K562 (cell line): ENCODE data around the gene PDE6H. TPM values are rescaled to one million over a fixed set of nuclear protein-coding genes. Genes with fewer than 3 reads are reported as not detected.

Experiments used
- ATAC-seq: fragments of 200-7000 bp; cut with Tn5 transposase; 3 replicates; pipeline ENCODE4 v1.9.1; 2020; ENCODE audit warnings: moderate library complexity
- BruUV-seq: library from RNA; stranded (reverse); fragments of 400-500 nt; replicated peaks from 2 replicates; lab custom pipeline; 2021; lab: Mats Ljungman, UMichigan
- CTCF ChIA-PET: fragments of 300-600 bp; formaldehyde crosslinking; extraction: SDS; loops from one replicate; lab custom pipeline; 2021; ENCODE audit warnings: low intra/inter-chr PET ratio; lab: Yijun Ruan, JAX
- POLR2A ChIA-PET: fragments of 300-600, 350-650 bp; sonication (Branson Sonifier 250); formaldehyde crosslinking; extraction: SDS; loops from one replicate; lab custom pipeline; 2021; ENCODE audit warnings: antibody characterized with exemption, inconsistent platforms; lab: Yijun Ruan, JAX
- DNase-seq, 4 experiments: peaks; one replicate each; pipeline versions ENCODE4 v3.0.0 to v3.0.0-alpha.2; 2011 to 2018; ENCODE audit warnings: low spot score in 3 of 4, mixed read lengths in 3 of 4; ENCODE audit errors: extremely low read depth in 1 of 4
- FAIRE-seq: peaks from 2 replicates; lab custom pipeline; 2011; peaks lifted over from hg19 to GRCh38; lab: Jason Lieb, UNC
- H2AFZ ChIP-seq: 2 replicates; pipeline ENCODE4 v1.6.0; 2011; ENCODE audit warnings: low read depth, low read length, control low read depth, inconsistent platforms
- H3K27ac ChIP-seq: fragments of 200-600 bp; 3 replicates; pipeline ENCODE4 v1.8.0; 2011; ENCODE audit warnings: low read depth, mild to moderate bottlenecking, control low read depth, inconsistent platforms, low read length, moderate library complexity, mixed read lengths; ENCODE audit errors: extremely low read depth
- H3K27me3 ChIP-seq, 2 experiments: fragments of 300-600 bp in 1 of 2; 2 replicates in 1 of 2; 3 replicates in 1 of 2; pipeline versions ENCODE4 v1.6.0 to v1.8.0; 2011; ENCODE audit warnings: inconsistent platforms in 2 of 2, low read length in 2 of 2, mild to moderate bottlenecking in 1 of 2, mixed read lengths in 1 of 2, moderate library complexity in 1 of 2; ENCODE audit not compliant: control insufficient read depth in 2 of 2, insufficient read depth in 2 of 2
- H3K36me3 ChIP-seq: fragments of 300-600 bp; 3 replicates; pipeline ENCODE4 v1.8.0; 2011; ENCODE audit warnings: mild to moderate bottlenecking, low read length, inconsistent platforms; ENCODE audit not compliant: control insufficient read depth, insufficient read depth
- H3K4me1 ChIP-seq, 2 experiments: fragments of 200-600 bp in 1 of 2; replicated peaks in 1 of 2; 2 replicates in 1 of 2; 3 replicates in 1 of 2; pipeline versions ENCODE4 v1.5.1 to v1.8.0; 2011; ENCODE audit warnings: inconsistent platforms in 2 of 2, low read length in 2 of 2, mild to moderate bottlenecking in 1 of 2, mixed read lengths in 1 of 2, moderate library complexity in 1 of 2; ENCODE audit not compliant: control insufficient read depth in 2 of 2, insufficient read depth in 2 of 2
- H3K4me2 ChIP-seq: 2 replicates; pipeline ENCODE4 v1.6.1; 2011; ENCODE audit warnings: low read length, control low read depth, inconsistent platforms, mixed read lengths; ENCODE audit not compliant: insufficient read depth
- H3K4me3 ChIP-seq: fragments of 200-600 bp; sonication (generic), shearing (Covaris generic); 2 replicates; pipeline ENCODE4 v1.5.1; 2016; ENCODE audit warnings: control low read depth, inconsistent platforms
- H3K79me2 ChIP-seq: fragments of 200-600 bp; 3 replicates; pipeline ENCODE4 v1.8.0; 2011; ENCODE audit warnings: low read length, inconsistent platforms; ENCODE audit not compliant: control insufficient read depth, insufficient read depth
- H3K9ac ChIP-seq, 2 experiments: 2 replicates each; pipeline versions ENCODE4 v1.6.0 to v1.6.1; 2011; ENCODE audit warnings: low read depth in 2 of 2, low read length in 2 of 2, control low read depth in 1 of 2, inconsistent platforms in 1 of 2, mild to moderate bottlenecking in 1 of 2, mixed read lengths in 1 of 2; ENCODE audit not compliant: insufficient read depth in 1 of 2
- H3K9me1 ChIP-seq: one replicate; pipeline ENCODE4 v1.6.0; 2011; ENCODE audit warnings: inconsistent platforms, mild to moderate bottlenecking, low read length, moderate library complexity; ENCODE audit not compliant: control insufficient read depth, insufficient read depth
- H3K9me3 ChIP-seq: replicated peaks from 2 replicates; pipeline ENCODE4 v1.5.1; 2011; ENCODE audit warnings: low read depth, low read length, inconsistent platforms; ENCODE audit not compliant: control insufficient read depth, insufficient read depth
- H4K20me1 ChIP-seq: replicated peaks from 2 replicates; pipeline ENCODE4 v1.6.1; 2011; ENCODE audit warnings: low read length, inconsistent platforms, mixed read lengths; ENCODE audit not compliant: control insufficient read depth, insufficient read depth
- CAMTA2 ChIP-seq: fragments of 250-450 bp; sonication (Bioruptor Pico); conservative IDR thresholded peaks from 2 replicates; pipeline ENCODE4 v1.5.1; 2022
- FOS ChIP-seq: IDR thresholded peaks from 3 replicates; pipeline ENCODE4 v1.6.1; 2011; ENCODE audit not compliant: insufficient read length; ENCODE audit errors: extremely low read depth
- IRF2 ChIP-seq: sonication (generic); formaldehyde crosslinking; IDR thresholded peaks from 2 replicates; pipeline ENCODE4 v1.8.1; 2022; ENCODE audit warnings: mild to moderate bottlenecking, missing genetic modification reagents
- L3MBTL2 ChIP-seq: fragments of 450-650 bp; IDR thresholded peaks from 2 replicates; pipeline ENCODE4 v1.6.1; 2016; ENCODE audit warnings: mild to moderate bottlenecking, moderate library complexity
- LARP7 ChIP-seq: fragments of 450-650 bp; IDR thresholded peaks from 2 replicates; pipeline ENCODE4 v1.6.1; 2016
- NCOA2 ChIP-seq, 2 experiments: fragments of 450-650 bp; IDR thresholded peaks; 2 replicates each; pipeline ENCODE4 v1.6.1; 2018; ENCODE audit warnings: mild to moderate bottlenecking in 2 of 2, moderate library complexity in 1 of 2; ENCODE audit not compliant: partially characterized antibody in 2 of 2
- NR2F6 ChIP-seq: fragments of 450-650 bp; formaldehyde crosslinking; IDR thresholded peaks from 2 replicates; pipeline ENCODE4 v1.4.0; 2020; ENCODE audit warnings: mild to moderate bottlenecking
- RFX7 ChIP-seq: fragments of 250-450 bp; sonication (Bioruptor Pico); IDR thresholded peaks from 2 replicates; pipeline ENCODE4 v1.5.1; 2021; ENCODE audit warnings: mild to moderate bottlenecking
- RNF219 ChIP-seq: fragments of 250-450 bp; sonication (Bioruptor Pico); IDR thresholded peaks from 2 replicates; pipeline ENCODE4 v1.5.0; 2022; ENCODE audit warnings: mild to moderate bottlenecking
- TEAD4 ChIP-seq, 2 experiments: sonication (generic) in 1 of 2; formaldehyde crosslinking in 1 of 2; IDR thresholded peaks; 2 replicates each; pipeline versions ENCODE4 v1.6.1 to v1.8.0; 2012 to 2022; ENCODE audit warnings: borderline replicate concordance in 1 of 2, inconsistent platforms in 1 of 2, low read length in 1 of 2, mild to moderate bottlenecking in 1 of 2, missing genetic modification reagents in 1 of 2
- TSC22D4 ChIP-seq: fragments of 450-650 bp; IDR thresholded peaks from 2 replicates; pipeline ENCODE4 v1.6.1; 2016; ENCODE audit warnings: missing genetic modification characterization, missing biosample characterization, control low read depth
- ZNF311 ChIP-seq: fragments of 250-450 bp; sonication (Bioruptor Pico); IDR thresholded peaks from 2 replicates; pipeline ENCODE4 v1.4.0; 2020; ENCODE audit warnings: mild to moderate bottlenecking, moderate library complexity
- ZNF398 ChIP-seq: fragments of 250-450 bp; sonication (Bioruptor Pico); IDR thresholded peaks from 2 replicates; pipeline ENCODE4 v1.8.0; 2021; ENCODE audit warnings: moderate library complexity, mild to moderate bottlenecking, inconsistent platforms
- ZNF609 ChIP-seq: sonication (generic); formaldehyde crosslinking; IDR thresholded peaks from 2 replicates; pipeline ENCODE4 v1.8.1; 2023; ENCODE audit warnings: missing genetic modification reagents, mild to moderate bottlenecking, borderline replicate concordance
- ZNF75A ChIP-seq: fragments of 450-650 bp; formaldehyde crosslinking; IDR thresholded peaks from 2 replicates; pipeline ENCODE4 v1.4.0; 2020; ENCODE audit warnings: mild to moderate bottlenecking
- WGBS: fragments of 100-300 bp; shearing (Covaris generic); methylation state at CpG from one replicate; pipeline ENCODE4 v1.1.6; 2016; ENCODE audit warnings: low coverage, mixed read lengths; ENCODE audit not compliant: insufficient coverage; ENCODE audit errors: missing lambda C conversion rate; 5-methylcytosine and 5-hydroxymethylcytosine counted together
- in situ Hi-C: fragments of 300-500 bp; cut with MboI; formaldehyde crosslinking; loops from 4 replicates; pipeline ENCODE4 v1.15.0; 2018; ENCODE audit warnings: inconsistent platforms, mixed read lengths
- intact Hi-C: fragments of 100-400 bp; cut with micrococcal nuclease; formaldehyde crosslinking; loops from 2 replicates; pipeline ENCODE4 v1.14.2; 2022
- polyA plus RNA-seq, 8 experiments: library from polyadenylated mRNA; depleted of rRNA in 4 of 8; stranded (reverse) in 5 of 8; unstranded in 3 of 8; fragments of >200 nt; fragmentation: Nextera tagmentation in 2 of 8; fragmentation: Illumina TruSeq in 1 of 8; extraction: Ambion mirVana in 2 of 8; extraction: Trizol in 1 of 8; gene quantifications; 2 replicates each; pipeline versions ENCODE4 v1.2.1 to v1.2.3, GENCODE V29; 2011 to 2014; ENCODE audit warnings: inconsistent platforms in 1 of 8, missing spikeins in 1 of 8
- total RNA-seq, 7 experiments: library from RNA; depleted of rRNA in 6 of 7; stranded (reverse); fragments of >200 nt in 6 of 7; fragmentation: Illumina TruSeq in 2 of 7; extraction: Trizol in 2 of 7; gene quantifications; 2 replicates each; pipeline versions ENCODE4 v1.2.1 to v1.2.3, GENCODE V29; 2011 to 2021; ENCODE audit warnings: low replicate concordance in 1 of 7

PDE6H gene
- total and polyA plus RNA-seq, 9 of the 15 experiments (the other 6 are each of a cell fraction or from before 2014, with no cell fraction given) = 0.15 TPM; not detected in 8

- no peaks in the 10 kb centered on the region for H3K9me1 ChIP-seq
- H3K4me3 ChIP-seq = no peak overlapping the region
- no peaks in the 10 kb centered on the region for H3K9me3 ChIP-seq
- 36% methylated on average over 2 of the region's 2 CpGs for WGBS
- H3K9ac ChIP-seq = no peak overlapping the region
- no peaks in the 10 kb centered on the region for H4K20me1 ChIP-seq
- CTCF ChIA-PET = no interaction called here
- H3K27ac ChIP-seq = no peak overlapping the region
- BruUV-seq = no TSS peak
- TF ChIP-seq ZNF609 (CRISPR knock-in tag) = no peak
- TF ChIP-seq RNF219 (CRISPR knock-in tag) = no peak
- TF ChIP-seq FOS = no peak
- no peak for TF ChIP-seq ZNF398
- TF ChIP-seq IRF2 (CRISPR knock-in tag) = no peak
- TF ChIP-seq ZNF311 = no peak
- TF ChIP-seq TSC22D4 (tag) = no peak
- no peak for TF ChIP-seq NCOA2 (IDR thresholded peaks at IDR 0.05; ENCODE audit: partially characterized antibody in 2 of 2)
- TF ChIP-seq TEAD4 (IDR thresholded peaks at IDR 0.05; ENCODE audit: low read length) = no peak
- no peak for TF ChIP-seq TEAD4 (CRISPR knock-in tag; IDR thresholded peaks at IDR 0.05; ENCODE audit: borderline replicate concordance)
- no peak for TF ChIP-seq RFX7 (CRISPR knock-in tag)
- TF ChIP-seq LARP7 = no peak
- no peak for TF ChIP-seq L3MBTL2
- TF ChIP-seq CAMTA2 (CRISPR knock-in tag) = no peak
- TF ChIP-seq NR2F6 (CRISPR knock-in tag) = no peak
- TF ChIP-seq ZNF75A (CRISPR knock-in tag) = no peak
- H3K27me3 ChIP-seq = no peaks in the 10 kb centered on the region
- in situ Hi-C loops = no loop called here
- H3K79me2 ChIP-seq = no peaks in the 10 kb centered on the region
- intact Hi-C loops = no loop called here
- no peak overlapping the region for H2AFZ ChIP-seq
- H3K4me2 ChIP-seq = no peak overlapping the region
- no peaks in the 10 kb centered on the region for H3K4me1 ChIP-seq
- no peak for ATAC-seq
- no peak for FAIRE-seq
- POLR2A ChIA-PET = no interaction called here
- peaks cover 10% of the 10 kb centered on the region; the same call in 1 of the 3 replicates for H3K36me3 ChIP-seq
- no peak for DNase-seq
These were observed 31.5 kb upstream of the PDE6H start for GRCh38 chr12:14941369-14941768.
